Lower lobe of right lung (tissue), 2 donors: Measurements from ENCODE around the gene CEP104. TPM values are rescaled to one million over a fixed set of nuclear protein-coding genes. Genes with fewer than 3 reads are reported as not detected.

Experiments
- ATAC-seq, 2 donors: fragments of 200-7000 bp; cut with Tn5 transposase; one replicate each; pipeline ENCODE4 v1.9.1; 2020 to 2022; ENCODE audit warnings: mild to moderate bottlenecking in 2 of 2, moderate library complexity in 2 of 2
- DNase-seq: peaks from one replicate; pipeline ENCODE4 v3.0.0-alpha.2; 2020
- H3K27ac ChIP-seq: fragments of 200-600 bp; one replicate; pipeline ENCODE4 v1.8.0; 2022
- H3K27me3 ChIP-seq: fragments of 200-600 bp; one replicate; pipeline ENCODE4 v1.8.0; 2022; ENCODE audit warnings: low read depth
- H3K36me3 ChIP-seq: fragments of 200-600 bp; one replicate; pipeline ENCODE4 v1.8.0; 2022; ENCODE audit warnings: mild to moderate bottlenecking
- H3K4me1 ChIP-seq: fragments of 200-600 bp; one replicate; pipeline ENCODE4 v1.8.0; 2022
- H3K4me3 ChIP-seq: fragments of 200-600 bp; one replicate; pipeline ENCODE4 v1.8.0; 2022; ENCODE audit warnings: mild to moderate bottlenecking
- H3K9me3 ChIP-seq: fragments of 200-600 bp; one replicate; pipeline ENCODE4 v1.8.0; 2022
- intact Hi-C: fragments of 100-400 bp; cut with DNase I; formaldehyde crosslinking; loops from one replicate; pipeline ENCODE4 v1.11.0; 2022
- total RNA-seq: library from RNA; stranded (reverse); fragmentation: NEBNext Ultra II Directional; extraction: Animal tissue kit (Norgen Biotek cat#: 25700); gene quantifications from one replicate; pipeline ENCODE4 v1.2.1, GENCODE V29; 2021
- TF ChIP-seq, protein P1 (sequence below): fragments of 200-600 bp; IDR thresholded peaks from one replicate; pipeline ENCODE4 v1.8.0; 2022; ENCODE audit warnings: antibody characterized with exemption, mild to moderate bottlenecking
- donor health status: DM: no; HTN: yes; CAD: no; lungs with severe emphysema.

Gene CEP104
- total RNA-seq, 1 donor from 2014 or later, result 53.9 TPM

DNA sequence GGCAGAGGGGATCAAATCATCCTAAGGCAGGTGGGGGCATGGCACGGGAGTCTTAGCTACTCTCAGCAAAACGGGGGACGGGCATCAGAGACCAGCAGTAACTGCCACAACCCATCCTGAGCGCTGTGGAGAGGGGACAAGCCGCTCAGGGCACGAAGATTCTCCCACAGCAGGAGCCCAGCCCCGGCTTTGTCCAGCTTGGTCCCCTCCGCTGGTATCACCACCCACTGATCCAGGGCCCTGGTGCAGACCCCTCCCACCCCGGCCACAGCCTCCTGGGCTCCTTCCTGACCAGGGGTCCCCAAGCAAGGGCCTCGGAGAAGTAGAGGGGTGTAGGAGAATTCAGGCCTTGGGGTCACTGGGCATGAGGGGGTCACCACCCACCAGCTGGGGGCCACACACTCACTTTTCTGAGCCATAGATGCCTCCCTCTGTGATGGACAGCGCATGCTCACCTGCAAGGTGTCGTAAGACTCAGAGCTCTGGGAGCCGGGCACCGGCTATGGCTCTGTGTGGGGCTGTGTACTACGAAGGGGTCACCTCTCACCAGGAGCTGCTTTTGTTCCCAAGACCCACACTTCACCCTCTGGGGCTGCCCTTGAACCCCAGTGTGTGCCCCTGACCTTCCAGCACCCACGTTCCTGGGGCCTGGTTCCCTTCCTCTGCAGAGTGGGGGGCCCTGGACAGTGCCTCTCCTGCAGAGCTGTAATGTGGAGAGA is 86.8 kb downstream of the CEP104 start:
- intact Hi-C loops, result no loop called here
- peaks cover 24% of the 10 kb centered on the region for H3K4me1 ChIP-seq
- H3K9me3 ChIP-seq, result no peaks in the 10 kb centered on the region
- DNase-seq (no peak), ATAC-seq (no peak)
- no peaks in the 10 kb centered on the region for H3K36me3 ChIP-seq
- H3K4me3 ChIP-seq, result no peak overlapping the region
- H3K27me3 ChIP-seq, result peaks cover 5% of the 10 kb centered on the region
- TF ChIP-seq, protein P1, sequence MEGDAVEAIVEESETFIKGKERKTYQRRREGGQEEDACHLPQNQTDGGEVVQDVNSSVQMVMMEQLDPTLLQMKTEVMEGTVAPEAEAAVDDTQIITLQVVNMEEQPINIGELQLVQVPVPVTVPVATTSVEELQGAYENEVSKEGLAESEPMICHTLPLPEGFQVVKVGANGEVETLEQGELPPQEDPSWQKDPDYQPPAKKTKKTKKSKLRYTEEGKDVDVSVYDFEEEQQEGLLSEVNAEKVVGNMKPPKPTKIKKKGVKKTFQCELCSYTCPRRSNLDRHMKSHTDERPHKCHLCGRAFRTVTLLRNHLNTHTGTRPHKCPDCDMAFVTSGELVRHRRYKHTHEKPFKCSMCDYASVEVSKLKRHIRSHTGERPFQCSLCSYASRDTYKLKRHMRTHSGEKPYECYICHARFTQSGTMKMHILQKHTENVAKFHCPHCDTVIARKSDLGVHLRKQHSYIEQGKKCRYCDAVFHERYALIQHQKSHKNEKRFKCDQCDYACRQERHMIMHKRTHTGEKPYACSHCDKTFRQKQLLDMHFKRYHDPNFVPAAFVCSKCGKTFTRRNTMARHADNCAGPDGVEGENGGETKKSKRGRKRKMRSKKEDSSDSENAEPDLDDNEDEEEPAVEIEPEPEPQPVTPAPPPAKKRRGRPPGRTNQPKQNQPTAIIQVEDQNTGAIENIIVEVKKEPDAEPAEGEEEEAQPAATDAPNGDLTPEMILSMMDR, result no peak
- H3K27ac ChIP-seq, result no peak overlapping the region

DNA sequence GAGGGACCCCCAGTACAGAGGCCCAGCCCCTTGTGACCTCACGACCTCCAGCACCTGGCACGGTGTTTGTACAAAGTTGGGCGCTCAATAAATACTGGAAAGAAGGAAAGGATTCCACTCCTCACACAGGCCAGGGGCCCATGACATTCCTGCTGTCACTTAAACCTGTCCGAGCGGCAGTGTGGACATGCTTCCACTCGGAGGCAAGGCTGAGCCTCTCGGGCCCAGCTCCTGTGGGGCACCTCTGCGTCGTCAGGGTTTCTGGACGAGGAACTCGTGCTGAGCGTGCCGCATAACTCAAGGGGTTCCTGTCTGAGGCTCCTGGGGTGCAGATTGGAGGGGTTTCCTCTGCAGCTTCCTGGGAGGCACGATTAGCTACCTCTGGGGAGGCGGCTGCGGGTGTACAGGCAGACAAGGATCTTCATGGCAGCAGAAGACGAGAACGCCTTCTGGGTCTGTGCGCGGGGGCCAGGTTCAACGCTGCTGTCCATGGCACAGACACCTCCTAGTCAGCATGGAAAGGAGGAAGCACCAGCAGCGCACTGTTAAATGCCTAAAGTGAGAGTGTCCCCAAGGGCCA is 88.1 kb downstream of the CEP104 start:
- Histone ChIP-seq H3K27me3 (peaks cover 5% of the 10 kb centered on the region), H3K27ac (no peak overlapping the region), H3K4me1 (peaks cover 20% of the 10 kb centered on the region), H3K4me3 (no peak overlapping the region), H3K9me3 (no peaks in the 10 kb centered on the region), H3K36me3 (no peaks in the 10 kb centered on the region)
- DNase-seq (no peak), ATAC-seq (no peak)
- TF ChIP-seq, protein P1, result no peak
- intact Hi-C loops, result no loop called here

DNA sequence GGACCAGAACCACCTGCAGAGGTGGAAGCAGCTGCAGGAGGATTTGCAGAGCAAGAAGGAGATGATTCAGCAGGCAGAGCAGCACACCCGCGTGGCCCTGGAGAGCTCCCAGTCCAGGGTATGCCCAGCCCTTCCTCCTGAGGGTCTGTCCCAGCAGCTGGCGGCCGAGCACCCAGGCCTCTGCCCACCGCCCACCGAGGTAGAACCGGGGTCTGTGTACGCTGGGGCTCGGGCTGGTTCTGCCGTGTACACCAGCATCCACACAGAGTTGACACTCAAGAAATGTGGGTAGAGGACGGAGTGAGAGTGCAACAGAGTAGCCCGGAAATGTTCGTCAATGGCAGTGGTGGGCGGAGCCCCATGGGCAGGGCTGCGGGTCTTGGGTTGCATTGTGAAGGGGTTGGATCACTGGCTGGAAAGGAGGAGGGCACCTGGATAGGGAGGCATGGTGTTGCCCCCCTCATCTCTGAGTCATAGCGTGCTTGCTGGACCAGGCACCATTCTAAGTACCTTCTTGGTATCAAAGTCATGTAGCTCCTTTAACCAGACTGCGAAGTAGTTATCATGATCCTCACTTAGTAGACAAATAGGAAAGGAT is 89.6 kb downstream of the CEP104 start:
- no peak for DNase-seq
- TF ChIP-seq, protein P1, result no peak
- Histone ChIP-seq H3K36me3 (no peaks in the 10 kb centered on the region), H3K27me3 (peaks cover 15% of the 10 kb centered on the region), H3K4me1 (peaks cover 10% of the 10 kb centered on the region), H3K4me3 (no peak overlapping the region), H3K9me3 (no peaks in the 10 kb centered on the region), H3K27ac (no peak overlapping the region)
- intact Hi-C loops, result no loop called here
- ATAC-seq, result no peak

DNA sequence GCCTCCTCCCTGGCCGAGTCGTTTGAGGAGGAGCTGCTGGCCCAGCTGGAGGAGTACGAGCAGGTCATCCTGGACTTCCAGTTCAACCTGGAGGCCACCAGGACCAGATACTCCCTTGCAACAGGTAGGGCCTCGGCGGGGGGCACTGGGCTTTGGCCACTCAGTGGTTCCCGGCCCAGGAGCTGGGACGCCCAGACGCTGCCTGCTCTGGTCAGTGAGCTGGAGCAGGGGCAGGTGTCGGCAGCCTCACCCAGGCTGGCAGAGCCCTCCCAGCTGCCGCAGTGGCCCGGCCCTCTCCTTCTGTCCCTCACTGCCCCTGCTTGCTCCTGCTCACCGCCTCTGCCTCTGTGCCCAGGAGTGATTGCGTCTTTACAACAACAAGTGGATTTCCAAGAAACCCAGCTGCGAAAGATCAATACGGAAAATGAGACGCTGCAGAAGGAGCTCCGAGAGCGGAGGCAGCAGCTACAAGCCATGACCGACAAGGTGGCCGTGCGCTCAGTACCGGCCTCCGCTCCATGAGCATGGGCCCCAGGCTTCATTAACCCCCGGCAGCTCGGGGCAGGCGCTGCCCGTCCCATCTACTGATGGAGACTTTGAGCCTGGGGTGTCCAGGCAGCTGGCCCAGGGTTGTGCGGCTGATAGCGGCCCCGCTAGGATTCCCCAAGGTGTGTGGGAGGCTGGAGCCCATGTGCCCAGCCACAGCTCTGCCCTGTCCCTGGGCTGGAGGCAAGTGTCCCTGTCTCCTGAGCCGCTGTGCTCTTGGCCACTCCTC is 93.5 kb downstream of the CEP104 start:
- no peaks in the 10 kb centered on the region for H3K9me3 ChIP-seq
- H3K27ac ChIP-seq, result no peak overlapping the region
- no peaks in the 10 kb centered on the region for H3K36me3 ChIP-seq
- DNase-seq (no peak), ATAC-seq (peak in 1 of 2 donors; percentile 11)
- TF ChIP-seq, protein P1, result no peak
- H3K27me3 ChIP-seq, result peaks cover 31% of the 10 kb centered on the region
- H3K4me1 ChIP-seq, result no peaks in the 10 kb centered on the region
- no peak overlapping the region for H3K4me3 ChIP-seq
- intact Hi-C loops, result no loop called here

DNA sequence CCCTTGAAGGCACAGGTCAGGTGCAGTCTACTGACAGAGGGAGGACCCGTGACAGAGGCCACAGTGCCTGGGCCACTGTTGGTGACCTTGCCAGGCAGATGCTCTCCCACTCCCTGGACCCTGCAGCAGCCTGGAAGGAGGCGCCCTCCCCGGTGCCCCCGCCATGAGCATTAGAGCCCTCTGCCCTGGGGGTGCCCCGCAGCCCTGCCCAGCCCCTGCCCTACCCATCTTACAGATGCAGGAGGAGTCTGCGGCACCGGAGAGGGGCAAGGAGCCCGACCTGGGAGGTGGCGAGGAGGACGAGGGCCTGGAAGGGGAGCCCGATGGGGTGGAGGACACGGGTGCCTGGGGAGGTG is 94.2 kb downstream of the CEP104 start:
- Histone ChIP-seq H3K36me3 (no peaks in the 10 kb centered on the region), H3K4me3 (no peak overlapping the region), H3K27me3 (peaks cover 31% of the 10 kb centered on the region), H3K9me3 (no peaks in the 10 kb centered on the region), H3K27ac (no peak overlapping the region), H3K4me1 (no peaks in the 10 kb centered on the region)
- intact Hi-C loops, result no loop called here
- DNase-seq, result no peak
- peak in 1 of 2 donors; percentile 8 for ATAC-seq
- TF ChIP-seq, protein P1, result no peak
